ENCODE measurements around the gene S100A1.
"Not testable (repeated sequence)": the region's sequence is repeated elsewhere in the genome, so short reads cannot be mapped to it uniquely, and the experiment has no call there.

Gene S100A1

DNA sequence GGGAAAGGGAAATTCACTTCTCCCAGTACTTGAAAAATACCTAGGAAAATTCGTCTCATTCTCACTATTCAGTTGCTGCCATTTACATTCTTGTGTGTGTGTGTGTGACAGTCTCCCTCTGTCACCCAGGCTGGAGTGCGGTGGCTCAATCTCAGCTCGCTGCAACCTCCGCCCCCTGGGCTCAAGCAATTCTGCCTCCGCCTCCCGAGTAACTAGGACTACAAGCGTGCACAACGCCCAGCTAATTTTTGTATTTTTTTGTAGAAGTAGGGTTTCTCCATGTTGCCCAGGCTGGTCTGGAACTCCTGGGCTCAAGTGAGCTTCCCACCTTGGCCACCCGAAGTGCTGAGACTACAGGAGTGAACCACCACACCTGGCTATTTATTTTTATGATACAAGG is 31.4 kb downstream of the S100A1 start:
- no peak for DNase-seq

DNA sequence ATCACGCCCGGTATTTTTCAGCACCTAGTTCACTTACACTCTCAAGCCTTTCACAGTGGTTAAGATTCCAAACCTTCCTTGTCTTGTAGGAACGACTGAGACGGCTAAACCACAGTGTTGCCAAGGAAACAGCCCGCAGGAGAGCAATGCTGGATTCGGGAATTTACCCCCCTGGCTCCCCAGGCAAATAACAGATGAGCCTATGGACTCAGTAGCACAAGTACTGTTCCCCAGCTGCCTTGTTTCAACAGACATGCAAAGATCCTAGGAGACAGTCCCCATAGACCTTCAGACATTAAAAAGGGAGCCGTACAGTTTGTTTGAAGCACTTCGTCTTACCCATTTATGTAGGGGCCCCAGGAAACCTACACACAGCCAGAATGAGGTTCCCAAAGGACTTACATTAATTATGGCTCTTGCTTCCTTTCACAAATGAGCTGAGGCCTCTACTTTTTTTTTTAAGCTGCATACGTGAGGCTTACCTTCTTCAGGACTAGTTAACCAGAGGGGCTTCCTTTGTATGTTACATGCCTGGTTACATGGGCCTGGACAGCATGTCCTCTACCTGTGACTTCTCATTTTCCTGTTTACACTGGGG is 33.0 kb downstream of the S100A1 start:
- peak; percentile 30 for DNase-seq

DNA sequence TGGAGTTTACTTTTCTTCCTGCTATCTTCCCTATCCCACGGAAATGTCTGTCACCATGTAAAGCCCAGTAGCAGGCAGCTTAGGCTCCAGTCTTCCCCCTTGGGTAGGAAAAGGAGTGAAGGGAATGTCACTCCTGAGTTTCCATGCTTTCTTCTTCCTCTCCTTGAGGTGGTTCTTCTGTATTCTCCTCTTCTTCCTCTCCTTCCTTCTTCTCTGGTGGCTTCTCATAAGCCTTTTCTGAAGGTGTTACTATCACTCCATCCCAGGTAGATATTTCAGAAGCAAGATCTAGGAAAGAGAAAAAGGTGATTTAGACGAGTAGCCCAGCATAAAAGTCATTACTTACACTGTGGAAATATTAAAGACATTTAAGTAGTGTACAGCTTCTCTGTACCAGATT is 34.0 kb downstream of the S100A1 start:
- no peak for DNase-seq

DNA sequence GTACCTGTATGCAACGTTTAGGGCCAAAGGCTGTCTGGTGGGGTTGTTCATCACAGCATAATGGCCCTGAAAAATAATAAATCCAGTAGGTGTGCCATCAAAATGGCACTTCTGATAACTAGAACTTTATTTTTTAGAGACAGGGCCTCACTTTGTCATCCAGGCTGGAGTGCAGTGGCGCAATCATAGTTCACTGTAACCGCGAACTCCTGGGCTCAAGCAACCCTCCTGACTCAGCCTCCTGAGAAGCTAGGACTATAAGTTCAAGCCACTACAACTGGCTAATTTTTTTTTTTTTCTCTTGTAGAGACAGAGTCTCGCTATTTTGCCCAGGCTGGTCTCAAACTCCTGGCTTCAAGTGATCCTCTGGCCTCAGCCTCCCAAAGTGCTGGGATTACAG is 35.0 kb downstream of the S100A1 start:
- DNase-seq = no peak

DNA sequence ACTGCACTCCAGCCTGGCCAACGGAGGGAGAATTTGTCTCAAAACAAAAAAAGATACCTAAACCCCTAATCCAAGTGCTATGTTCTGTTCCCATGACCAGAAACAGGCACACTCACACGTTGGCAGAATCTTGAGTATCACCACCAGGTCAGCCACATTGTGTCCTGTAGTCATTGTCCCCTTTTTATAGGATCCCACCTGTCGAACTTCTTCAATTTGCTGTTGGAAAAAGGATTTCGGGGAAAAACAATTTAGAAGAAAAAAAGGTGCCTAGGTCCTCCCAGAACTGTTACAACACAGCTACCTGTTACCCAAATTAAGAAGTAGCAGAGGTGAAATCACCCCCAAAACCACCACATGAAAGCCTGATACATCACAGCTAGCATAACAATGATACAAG is 39.2 kb downstream of the S100A1 start:
- no peak for DNase-seq

DNA sequence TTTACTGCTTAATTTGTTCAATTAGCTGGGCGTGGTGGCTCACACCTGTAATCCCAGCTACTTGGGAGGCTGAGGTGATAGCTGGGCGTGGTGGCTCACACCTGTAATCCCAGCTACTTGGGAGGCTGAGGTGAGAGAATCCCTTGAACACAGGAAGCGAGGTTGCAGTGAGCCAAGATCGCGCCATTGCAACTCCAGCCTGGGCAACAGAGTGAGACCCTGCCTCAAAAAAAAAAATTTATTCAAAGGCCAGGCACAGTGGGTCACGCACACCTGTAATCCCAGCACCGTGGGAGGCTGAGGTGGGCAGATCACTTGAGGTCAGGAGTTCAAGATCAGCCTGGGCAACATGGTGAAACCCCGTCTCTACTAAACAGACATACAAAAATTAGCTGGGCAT is 40.4 kb downstream of the S100A1 start:
- not testable (repeated sequence) for DNase-seq

DNA sequence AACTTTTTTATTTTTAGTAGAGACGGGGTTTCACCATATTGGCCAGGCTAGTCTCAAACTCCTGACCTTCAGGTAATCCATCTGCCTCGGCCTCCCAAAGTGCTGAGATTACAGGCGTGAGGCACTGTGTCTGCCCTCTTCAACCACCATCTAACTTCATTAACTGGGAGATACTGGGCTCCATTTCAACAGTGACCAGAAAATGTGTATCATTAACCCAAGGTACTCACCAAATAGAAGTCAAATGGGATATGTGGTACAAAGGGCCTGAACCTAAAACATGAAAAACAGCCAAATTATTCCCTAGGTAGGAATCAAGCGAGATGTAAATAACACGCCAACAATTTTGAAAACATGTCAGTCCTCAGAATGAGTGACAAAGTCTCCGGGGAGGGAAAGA is 41.4 kb downstream of the S100A1 start:
- DNase-seq = no peak

DNA sequence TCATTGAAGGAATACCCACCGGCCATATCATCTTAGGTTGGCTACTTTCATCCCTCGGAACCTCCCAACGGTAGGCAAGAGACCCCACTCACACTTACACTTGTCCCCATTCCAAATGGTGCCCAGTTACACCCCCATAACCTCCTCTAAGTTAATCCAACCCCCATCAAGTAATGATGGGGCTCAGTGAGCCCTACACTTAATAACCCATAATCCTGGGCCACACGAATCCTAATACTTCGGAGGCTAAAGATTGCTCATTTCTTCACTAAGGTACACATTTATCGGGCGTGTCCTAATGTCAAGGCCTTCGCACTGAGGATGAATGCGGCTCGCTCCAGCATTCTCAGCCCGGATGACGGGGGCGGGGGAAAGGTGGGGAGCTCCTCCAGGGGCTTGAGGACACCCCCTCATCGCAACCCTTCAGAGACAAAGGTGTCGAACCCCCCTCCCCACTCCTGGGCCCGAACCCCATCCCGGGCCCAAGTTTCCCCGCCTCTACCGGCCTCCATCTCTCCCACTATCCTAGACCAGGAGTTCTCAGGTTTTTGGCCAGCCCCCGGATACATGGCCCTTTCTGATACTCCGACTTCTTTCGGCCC is 42.1 kb downstream of the S100A1 start:
- no peak for DNase-seq

DNA sequence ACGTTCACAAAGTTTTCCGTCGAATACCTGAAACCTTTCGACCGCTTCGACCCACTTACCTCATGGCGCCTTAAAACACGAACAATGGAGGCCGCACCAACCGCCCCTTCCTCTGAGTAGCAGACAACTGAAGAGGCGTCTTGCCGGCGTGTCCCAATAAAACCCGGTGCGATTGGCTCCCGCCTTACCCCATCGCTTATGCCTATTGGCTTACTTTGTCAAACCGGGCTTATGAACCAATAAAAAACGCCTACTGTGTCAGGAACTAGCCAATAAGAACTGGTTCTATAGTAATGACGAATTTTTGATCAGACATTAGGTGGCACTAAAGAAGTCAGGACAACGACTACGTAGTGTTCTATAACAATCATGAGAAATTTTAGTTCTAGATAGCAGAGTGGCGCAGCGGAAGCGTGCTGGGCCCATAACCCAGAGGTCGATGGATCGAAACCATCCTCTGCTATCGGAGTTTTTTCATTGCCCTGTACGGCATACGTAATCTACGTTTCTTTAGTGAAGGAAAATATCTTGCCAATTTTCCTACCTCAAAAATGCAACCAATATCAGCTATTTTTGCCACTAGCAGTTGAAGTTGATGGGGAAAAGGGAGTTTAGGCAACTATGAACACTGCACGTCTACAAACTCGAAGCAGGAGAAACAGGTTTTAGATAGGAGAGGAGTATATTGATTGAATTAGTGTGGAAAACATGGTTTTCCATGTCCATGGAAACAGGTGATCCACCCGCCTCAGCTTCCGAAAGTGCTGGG is 42.8 kb downstream of the S100A1 start, which contains the start of gene ILF2:
ILF2 (minus strand) TSS at position 135 of the 769 bp plus-strand sequence; CDS start at position 64, 71 bp downstream.
- DNase-seq = peak; percentile 100

DNA sequence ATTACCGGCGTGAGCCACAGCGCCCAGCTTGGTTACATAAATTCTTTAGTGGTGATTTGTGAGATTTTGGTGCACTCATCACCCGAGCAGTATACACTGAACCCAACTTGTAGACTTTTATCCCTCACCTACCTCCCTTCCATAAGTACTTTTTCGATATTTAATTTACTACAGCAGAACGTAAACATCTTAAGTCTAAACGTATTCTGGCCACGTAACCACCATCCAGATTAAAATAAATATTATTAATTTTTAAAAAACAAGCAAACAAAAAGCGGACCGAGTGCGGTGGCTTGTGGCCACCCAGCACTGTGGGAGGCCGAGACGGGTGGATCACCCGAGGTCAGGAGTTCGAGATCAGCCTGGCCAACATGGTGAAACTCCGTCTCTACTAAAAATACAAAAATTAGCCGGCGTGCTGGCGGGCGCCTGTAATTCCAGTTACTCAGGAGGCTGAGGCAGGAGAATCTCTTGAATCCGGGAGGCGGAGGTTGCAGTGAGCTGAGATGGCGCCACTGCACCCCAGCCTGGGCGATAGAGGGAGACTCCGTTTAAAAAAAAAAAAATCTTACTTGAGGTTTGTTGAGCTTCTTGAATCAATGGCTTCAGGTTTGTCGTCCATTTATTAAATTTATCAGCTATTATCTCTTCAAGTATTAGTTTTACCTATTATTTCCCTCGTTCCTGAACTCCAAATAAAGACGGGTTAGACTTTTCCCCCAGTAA is 43.6 kb downstream of the S100A1 start:
- DNase-seq = peak; percentile 65

DNA sequence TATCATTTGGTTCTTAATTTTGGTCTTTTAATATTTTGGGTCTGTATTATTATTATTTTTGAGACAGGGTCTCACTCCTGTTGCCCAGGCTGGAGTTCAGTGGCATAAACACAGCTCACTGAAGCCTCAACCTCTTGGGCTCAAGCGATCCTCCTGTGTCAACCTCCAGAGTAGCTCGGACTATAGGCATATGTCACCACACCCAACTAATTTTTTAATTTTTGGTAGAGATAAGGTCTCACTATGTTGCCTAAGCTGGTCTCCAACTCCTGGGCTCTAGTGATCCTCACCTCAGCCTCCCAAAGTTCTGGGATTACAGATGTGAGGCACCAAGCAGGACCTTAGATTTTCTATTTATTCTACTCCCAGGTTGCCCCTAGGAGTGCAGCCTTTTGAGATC is 45.3 kb downstream of the S100A1 start:
- peak; percentile 53 for DNase-seq

DNA sequence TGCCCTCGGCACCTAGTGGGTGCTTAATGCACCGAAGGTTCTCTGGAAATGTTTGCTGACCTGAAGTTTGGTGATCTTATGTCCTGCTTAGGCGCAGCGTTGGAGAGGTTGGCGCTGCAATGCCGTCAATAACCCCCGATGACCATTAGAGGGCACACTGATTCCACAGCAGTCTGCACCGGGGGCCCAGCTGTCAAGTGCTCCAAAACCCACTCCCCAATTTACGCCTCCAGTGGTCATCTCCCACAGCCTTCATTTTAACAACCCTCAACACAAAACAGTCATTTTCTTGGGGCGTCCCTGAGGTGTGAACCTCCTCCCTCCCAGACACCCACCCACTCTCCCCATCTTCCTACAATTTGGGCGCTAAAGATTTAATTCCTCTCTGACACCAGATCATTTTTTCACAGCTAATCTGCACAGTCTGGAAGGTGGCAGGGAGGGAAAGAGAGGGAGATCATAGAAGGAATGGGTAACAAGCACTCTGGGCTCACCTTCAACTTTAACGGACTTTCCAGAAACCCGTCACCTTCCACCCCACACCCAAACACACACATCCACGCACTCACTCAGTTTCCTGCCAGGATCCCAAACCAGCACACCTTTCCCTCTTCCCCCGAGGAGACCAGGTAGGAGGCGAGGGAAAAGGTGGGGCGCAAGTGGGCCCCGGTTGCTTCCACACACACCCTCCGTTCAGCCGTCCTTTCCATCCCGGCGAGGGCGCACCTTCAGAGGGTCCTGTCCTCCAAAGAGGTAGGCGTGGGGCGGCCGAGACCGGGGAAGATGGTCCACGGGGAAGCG is 49.7 kb downstream of the S100A1 start:
- peak; percentile 80 for DNase-seq

DNA sequence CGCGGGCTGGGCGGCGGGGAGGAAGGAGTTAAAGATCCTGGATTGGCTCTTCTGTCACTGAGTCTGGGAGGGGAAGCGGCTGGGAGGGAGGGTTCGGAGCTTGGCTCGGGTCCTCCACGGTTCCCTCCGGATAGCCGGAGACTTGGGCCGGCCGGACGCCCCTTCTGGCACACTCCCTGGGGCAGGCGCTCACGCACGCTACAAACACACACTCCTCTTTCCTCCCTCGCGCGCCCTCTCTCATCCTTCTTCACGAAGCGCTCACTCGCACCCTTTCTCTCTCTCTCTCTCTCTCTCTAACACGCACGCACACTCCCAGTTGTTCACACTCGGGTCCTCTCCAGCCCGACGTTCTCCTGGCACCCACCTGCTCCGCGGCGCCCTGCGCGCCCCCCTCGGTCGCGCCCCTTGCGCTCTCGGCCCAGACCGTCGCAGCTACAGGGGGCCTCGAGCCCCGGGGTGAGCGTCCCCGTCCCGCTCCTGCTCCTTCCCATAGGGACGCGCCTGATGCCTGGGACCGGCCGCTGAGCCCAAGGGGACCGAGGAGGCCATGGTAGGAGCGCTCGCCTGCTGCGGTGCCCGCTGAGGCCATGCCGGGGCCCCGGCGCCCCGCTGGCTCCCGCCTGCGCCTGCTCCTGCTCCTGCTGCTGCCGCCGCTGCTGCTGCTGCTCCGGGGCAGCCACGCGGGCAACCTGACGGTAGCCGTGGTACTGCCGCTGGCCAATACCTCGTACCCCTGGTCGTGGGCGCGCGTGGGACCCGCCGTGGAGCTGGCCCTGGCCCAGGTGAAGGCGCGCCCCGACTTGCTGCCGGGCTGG is 50.5 kb downstream of the S100A1 start, which contains the start of gene NPR1:
NPR1 (plus strand) TSS at position 170 of the 818 bp plus-strand sequence; CDS start at position 591, 421 bp downstream.
- peak; percentile 61 for DNase-seq

DNA sequence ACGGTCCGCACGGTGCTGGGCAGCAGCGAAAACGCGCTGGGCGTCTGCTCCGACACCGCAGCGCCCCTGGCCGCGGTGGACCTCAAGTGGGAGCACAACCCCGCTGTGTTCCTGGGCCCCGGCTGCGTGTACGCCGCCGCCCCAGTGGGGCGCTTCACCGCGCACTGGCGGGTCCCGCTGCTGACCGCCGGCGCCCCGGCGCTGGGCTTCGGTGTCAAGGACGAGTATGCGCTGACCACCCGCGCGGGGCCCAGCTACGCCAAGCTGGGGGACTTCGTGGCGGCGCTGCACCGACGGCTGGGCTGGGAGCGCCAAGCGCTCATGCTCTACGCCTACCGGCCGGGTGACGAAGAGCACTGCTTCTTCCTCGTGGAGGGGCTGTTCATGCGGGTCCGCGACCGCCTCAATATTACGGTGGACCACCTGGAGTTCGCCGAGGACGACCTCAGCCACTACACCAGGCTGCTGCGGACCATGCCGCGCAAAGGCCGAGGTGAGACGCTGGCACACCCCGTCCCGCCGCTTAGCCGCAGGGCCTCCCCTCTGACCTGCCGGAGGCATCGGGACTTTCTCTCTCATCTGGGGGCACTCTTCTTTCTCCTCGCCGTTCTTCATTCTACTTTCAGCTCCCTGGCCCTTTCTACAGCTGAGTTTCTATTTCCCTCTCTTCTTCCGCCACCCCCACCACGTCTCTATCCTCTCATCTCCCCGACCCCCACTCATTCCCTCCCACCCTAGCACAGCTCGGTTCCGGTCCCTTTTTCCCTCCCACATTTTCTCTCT is 51.3 kb downstream of the S100A1 start:
- DNase-seq = peak; percentile 47

DNA sequence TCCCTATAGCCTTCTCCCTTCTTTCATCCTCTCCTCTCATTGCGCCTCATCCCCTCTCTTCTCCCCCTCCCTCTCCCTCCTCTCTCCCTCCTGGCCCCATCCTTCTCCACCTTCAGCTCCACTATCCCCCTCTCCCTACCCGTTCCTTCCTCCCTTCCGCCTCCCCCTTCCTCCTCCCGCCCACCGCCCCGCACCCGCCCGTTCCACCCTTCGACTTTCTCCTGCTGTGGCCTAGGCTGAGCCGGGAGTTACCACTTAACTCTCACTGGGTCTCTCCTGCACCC is 51.8 kb downstream of the S100A1 start:
- no peak for DNase-seq

Measured in hematopoietic multipotent progenitor cell treated with erythropoietin and hydrocortisone succinate and interleukin-3 and kit ligand, for 6 days (in vitro differentiated cells).